SKM-1 treated with dmso at 0.1 percent for 144 hours (cell line): ENCODE results near the gene SLC6A12.
A peak's percentile ranks its signal among the peaks of the same experiment; 100 is the strongest.
"Not testable (repeated sequence)": the region's sequence is repeated elsewhere in the genome, so short reads cannot be mapped to it uniquely, and the experiment has no call there.

ENCODE experiments used
- DNase-seq: peaks from one replicate; lab custom pipeline; 2025; ENCODE audit not compliant: unreplicated experiment; lab: John Stamatoyannopoulos, UW

The SLC6A12 gene

GRCh38 chr12:198705-199104 is 15.3 kb downstream of the SLC6A12 start:
- no peak for DNase-seq

DNA sequence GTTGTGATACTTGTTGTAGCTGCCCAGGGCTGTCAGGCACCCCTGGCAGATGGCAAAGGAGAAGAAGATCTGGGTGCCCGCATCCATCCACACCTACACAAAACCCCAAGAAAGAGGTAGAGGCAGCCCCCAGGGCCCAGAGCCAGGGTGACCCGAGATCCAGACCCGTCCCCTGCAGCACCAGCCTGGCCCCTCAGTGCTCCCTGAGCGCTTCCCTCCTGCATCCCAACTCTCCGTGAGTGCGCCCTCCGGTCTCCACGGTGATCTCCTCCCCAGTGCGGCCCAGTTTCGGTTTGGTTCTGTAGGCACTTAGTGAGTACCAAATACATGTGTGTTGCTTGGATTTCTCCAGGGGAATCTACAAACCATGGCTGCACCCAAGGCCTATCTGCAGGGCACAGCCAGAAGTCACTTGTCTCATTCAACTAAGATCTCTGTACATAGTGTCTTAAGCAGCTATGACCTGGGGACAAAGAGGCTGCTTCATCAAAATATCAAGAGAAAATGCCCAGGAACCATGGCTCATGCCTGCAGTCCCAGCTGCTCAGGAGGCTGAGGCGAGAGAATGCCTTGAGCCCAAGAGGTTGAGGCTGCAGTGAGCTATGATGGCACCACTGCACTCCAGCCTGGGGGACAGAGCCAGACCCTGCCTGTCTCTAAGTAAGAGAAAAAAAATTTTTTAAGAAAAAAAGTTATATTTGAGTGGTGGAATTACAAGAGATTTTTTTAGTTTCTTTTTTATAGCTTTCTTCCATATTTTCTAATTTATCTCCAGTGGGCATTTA is 15.9 kb downstream of the SLC6A12 start:
- no peak for DNase-seq

DNA sequence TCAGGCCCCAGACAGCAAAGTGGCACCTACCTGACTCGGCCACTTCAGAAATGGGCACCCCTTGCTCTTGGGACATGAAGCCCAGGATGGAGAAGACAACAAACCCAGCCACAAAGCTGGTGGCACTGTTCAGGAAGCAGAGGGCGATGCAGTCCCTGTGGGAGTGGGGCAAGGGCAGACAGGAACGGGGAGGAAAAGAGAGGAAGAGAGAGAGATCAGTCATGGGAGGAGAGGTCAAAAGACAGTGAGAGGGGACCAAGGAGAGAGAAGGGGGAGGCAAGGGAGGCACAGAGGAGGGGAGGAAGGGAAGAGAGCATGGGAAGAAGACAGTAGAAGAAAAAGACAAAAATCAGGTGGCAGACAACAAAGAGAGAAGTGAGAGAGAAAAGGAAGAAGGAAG is 16.6 kb downstream of the SLC6A12 start:
- DNase-seq, result no peak

DNA sequence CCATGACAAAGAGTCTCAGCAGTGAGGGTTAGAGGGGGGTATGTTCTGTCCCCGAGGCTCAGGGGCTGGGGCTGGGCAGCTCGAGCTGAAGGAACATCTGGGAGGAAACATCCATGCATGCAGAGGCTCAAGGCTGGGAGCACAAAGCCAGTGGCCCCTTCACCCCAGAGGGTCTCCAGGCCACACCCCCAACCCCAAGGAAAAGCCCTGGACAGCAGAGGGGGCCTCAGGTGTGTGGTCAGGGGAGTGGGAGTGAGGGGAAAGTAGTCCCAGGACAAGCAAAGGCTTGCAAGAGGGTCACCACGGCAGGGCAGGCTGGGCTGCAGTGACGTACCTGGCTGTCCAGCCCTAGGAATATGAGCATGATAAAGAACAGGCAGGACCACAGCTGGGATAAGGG is 17.5 kb downstream of the SLC6A12 start:
- no peak for DNase-seq

GRCh38 chr12:195951-196350 is 18.0 kb downstream of the SLC6A12 start:
- DNase-seq, result no peak

- DNase-seq, result no peak
These were observed 18.8 kb downstream of the SLC6A12 start for GRCh38 chr12:195156-195555.

DNA sequence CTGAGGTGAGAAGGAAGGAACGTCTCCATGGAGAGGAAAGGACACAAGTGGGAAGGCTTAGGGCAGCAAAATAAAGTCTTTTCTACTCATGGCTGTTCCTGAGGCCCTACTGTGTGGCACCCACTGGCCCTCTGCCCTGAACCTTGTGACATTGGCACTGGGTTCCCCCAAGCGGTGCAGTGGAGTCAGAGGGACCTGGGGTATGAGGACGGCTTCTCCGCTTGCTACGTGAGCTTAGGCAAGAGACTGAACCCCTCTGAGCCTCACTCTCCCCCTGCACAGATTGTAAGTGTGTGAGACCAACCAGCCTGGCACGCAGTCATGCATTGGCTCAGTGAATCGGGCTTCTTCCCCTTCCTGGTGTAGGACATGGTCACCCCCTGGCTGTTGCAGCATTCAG is 19.7 kb downstream of the SLC6A12 start:
- no peak for DNase-seq

GRCh38 chr12:193261-193660 is 20.7 kb downstream of the SLC6A12 start:
- DNase-seq, result no peak

DNA sequence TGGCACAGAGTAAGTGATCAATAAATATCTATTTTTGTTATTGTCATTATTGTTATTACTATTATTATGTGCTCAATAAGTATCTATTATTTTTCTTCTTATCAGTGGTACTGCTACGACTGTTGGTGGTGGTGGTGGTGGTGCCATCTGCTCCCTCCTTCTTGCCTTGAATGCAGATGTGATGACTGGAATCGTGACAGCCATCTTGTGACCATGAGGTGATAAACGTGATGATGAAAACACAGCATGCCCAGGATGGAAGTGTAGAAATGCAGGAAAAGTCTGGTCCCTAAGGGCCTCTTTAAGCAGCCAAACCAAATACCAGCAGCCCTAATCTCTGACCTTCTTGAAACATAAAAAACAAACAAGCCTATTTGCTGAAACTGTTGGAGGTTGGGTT is 22.4 kb downstream of the SLC6A12 start:
- DNase-seq, result no peak

GRCh38 chr12:190881-191280 is 23.1 kb downstream of the SLC6A12 start:
- no peak for DNase-seq

GRCh38 chr12:189622-189962 is 24.4 kb downstream of the SLC6A12 start:
- DNase-seq, result no peak

GRCh38 chr12:188910-189621 is 24.9 kb downstream of the SLC6A12 start:
- DNase-seq, result peak; percentile 26

DNA sequence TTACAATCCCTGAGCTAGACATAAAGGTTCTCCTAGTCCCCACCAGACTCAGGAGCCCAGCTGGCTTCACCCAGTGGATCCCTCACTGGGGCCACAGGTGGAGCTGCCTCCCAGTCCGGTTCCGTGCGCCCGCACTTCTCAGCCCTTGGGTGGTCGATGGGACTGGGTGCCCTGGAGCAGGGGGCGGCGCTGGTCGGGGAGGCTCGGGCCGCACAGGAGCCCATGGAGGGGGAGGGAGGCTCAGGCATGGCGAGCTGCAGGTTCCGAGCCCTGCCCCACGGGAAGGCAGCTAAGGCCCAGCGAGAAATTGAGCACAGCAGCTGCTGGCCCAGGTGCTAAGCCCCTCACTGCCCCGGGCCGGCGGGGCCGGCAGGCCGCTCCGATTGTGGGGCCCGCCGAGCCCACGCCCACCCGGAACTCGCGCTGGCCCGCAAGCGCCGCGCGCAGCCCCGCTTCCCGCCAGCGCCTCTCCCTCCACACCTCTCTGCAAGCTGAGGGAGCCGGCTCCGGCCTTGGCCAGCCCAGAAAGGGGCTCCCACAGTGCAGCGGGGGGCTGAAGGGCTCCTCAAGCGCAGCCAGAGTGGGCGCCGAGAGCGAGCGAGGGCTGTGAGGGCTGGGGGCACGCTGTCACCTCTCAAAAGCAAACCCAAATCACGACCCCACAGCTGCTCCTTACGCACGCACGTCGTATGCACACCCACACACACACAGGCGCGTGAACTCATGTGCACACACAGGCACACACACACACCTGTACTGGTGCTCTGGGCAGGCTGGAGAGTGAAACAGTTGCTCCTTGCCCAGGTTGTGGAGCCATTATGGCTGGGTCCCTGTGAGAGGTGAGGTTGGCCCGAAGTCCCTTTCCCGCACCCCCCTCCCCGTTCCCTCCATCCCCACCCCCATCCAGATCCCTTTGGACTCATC is 25.7 kb downstream of the SLC6A12 start:
- not testable (repeated sequence) for DNase-seq

- DNase-seq, result no peak
These were observed 27.8 kb downstream of the SLC6A12 start for GRCh38 chr12:186006-186625.

DNA sequence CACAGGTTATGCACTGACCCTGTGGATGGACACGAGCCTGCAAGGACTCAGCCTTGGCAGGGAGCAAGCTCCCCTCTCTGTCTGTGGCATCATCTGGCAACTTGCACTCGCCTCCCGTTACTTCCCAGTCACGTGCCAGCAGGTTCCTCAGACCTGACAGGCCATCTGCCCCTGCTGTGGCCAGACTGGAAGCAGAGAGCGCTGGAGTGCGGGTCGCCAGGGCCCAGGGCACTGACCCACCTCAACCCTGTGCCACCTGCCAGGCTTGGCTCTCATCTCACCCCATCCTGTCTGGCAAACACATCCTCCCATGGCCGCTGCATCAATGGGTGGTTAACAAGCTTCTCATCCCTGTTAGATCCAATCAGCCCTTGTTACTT is 28.4 kb downstream of the SLC6A12 start:
- no peak for DNase-seq

- DNase-seq, result no peak
These were observed 29.0 kb downstream of the SLC6A12 start for GRCh38 chr12:184811-185575.

GRCh38 chr12:182381-182892 is 31.5 kb downstream of the SLC6A12 start:
- DNase-seq, result no peak

DNA sequence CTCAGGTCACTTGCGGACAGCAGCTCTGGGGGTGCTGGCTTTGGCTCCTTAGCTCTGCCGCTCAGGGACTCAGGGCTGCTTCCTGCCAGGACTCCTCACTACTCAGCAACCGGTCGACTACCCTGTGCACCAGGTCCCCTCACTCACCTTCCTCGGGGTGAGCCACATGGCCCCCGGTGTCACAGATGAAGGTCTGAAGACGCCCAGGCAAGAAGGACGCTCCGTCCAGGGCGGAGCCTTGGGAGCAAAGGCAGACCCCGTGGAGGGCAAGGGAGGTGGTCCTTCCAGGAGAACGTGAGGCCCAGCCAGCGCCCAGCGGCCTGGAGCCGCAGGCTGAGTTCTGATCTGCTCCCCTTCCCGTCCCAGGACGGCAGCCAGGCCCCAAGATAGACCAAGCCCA is 32.0 kb downstream of the SLC6A12 start:
- no peak for DNase-seq

GRCh38 chr12:180445-180844 is 33.5 kb downstream of the SLC6A12 start:
- peak; percentile 70 for DNase-seq

DNA sequence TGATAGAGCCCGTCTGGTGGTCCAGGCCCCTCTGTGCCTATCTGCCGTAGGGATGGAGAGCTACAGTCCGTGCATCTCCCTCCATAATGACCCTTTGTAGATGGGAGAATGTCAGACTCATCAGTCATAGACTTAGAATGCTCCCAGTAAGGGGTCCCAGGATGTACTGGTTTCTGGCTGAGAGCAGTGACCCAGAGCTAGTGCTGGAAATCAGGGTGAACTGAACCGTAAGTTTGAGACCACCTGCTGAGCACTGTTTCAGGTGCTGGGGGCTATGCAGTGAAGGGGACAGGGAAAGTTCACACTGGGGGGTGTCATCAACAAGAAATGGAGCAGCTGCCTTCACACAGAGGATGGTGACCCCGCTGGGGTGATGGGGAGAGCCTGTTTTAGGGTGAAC is 34.1 kb downstream of the SLC6A12 start:
- DNase-seq, result no peak
